ENCODE measurements around the gene TMEM72.
A peak's percentile ranks its signal among the peaks of the same experiment; 100 is the strongest.

TMEM72 gene

DNA sequence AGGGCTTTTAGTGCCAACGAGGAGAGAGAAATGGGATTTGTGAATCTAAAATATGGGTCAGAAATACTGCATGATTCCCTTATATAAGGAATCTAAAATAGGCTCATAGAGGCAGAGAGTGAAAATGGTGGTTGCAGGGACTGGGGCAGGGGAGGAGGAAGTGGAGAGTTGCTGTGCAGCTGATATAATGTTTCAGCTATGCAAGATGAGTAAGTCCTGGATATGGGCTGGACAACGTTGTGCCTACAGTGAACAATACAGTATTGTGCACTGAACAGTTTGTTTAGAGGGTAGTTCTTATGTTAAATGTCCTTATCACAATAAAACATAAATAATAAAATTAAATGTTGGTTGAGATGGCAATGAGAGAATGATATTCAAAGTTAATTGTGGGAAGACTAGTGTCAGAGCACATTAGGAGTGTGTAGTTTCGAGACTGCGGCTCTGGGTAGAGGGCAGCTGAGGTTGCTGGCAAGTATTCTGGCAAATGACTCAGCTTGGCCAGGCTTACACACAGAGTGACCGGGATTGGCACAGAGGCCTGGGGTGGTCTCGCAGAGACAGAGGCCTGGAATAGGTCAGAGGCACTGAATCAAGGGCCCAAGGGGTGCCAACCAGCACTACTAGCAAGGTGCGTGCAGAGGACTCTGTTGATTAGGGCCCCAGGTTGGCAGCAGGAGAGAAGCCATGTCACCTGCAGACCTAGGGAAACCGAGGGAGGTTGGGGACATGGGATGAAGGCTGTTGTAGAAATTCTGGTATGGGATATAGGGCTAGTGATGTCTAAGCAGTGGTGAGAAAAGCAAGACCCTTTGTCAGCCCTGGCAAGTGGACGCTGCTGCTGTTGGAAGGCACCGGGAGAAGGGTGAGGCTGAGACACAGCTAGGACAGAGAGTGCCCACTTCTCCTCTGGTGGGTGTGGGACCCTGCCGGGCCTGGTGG, 70.3 kb downstream of the TMEM72 start:
- in situ Hi-C loops (cut with HindIII; ENCODE audit: low sequenced_read_pairs): no loop called here
- peak; percentile 93 for DNase-seq (ENCODE audit: low read depth, low spot score)
- H3K4me3 ChIP-seq (ENCODE audit: low read depth, low read length): no peak overlapping the region
- TF ChIP-seq, protein P1, sequence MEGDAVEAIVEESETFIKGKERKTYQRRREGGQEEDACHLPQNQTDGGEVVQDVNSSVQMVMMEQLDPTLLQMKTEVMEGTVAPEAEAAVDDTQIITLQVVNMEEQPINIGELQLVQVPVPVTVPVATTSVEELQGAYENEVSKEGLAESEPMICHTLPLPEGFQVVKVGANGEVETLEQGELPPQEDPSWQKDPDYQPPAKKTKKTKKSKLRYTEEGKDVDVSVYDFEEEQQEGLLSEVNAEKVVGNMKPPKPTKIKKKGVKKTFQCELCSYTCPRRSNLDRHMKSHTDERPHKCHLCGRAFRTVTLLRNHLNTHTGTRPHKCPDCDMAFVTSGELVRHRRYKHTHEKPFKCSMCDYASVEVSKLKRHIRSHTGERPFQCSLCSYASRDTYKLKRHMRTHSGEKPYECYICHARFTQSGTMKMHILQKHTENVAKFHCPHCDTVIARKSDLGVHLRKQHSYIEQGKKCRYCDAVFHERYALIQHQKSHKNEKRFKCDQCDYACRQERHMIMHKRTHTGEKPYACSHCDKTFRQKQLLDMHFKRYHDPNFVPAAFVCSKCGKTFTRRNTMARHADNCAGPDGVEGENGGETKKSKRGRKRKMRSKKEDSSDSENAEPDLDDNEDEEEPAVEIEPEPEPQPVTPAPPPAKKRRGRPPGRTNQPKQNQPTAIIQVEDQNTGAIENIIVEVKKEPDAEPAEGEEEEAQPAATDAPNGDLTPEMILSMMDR (IDR thresholded peaks at IDR 0.05; ENCODE audit: low read depth, low read length): no peak

DNA sequence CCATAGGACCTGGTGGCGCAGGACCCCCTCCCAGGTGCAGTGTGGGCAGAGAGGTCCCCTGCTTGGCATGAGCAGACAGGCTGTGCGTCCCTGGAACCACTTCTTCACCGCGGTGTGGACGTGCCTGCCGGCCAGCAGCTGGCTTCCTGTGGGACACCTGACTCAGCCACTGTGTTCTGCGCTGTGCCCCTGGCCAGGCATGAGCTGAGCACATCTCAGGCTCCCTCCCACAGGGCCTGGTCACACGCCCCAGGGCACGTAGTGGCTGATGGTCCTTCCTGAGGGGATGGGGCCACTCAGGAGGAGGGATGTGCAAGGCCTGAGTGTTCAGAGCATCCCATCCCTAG, 71.0 kb downstream of the TMEM72 start:
- peak; percentile 55 for DNase-seq (ENCODE audit: low read depth, low spot score)
- in situ Hi-C loops (cut with HindIII; ENCODE audit: low sequenced_read_pairs): no loop called here
- no peak overlapping the region for H3K4me3 ChIP-seq (ENCODE audit: low read depth, low read length)
- TF ChIP-seq, protein P1 (IDR thresholded peaks at IDR 0.05; ENCODE audit: low read depth, low read length): no peak

DNA sequence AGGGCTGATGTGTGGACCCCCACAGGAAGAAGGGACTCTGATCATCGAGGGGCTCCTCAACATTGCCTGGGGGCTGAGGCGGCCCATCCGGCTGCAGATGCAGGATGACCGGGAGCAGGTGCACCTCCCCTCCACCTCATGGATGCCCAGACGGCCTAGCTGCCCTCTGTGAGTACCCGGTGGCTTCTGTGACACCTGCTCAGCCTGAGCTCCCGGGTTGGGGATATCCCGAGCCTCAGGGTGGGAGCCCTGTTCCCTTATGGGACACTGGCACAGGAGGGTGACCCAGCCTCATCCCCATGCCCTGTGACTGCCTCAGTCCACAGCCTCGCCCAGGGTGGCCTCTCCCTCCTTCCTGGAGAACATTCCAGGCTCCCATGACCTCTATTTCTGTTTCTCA, 71.4 kb downstream of the TMEM72 start:
- in situ Hi-C loops (cut with HindIII; ENCODE audit: low sequenced_read_pairs): no loop called here
- H3K4me3 ChIP-seq (ENCODE audit: low read depth, low read length): no peak overlapping the region
- no peak for DNase-seq (ENCODE audit: low read depth, low spot score)
- TF ChIP-seq, protein P1 (IDR thresholded peaks at IDR 0.05; ENCODE audit: low read depth, low read length): no peak

DNA sequence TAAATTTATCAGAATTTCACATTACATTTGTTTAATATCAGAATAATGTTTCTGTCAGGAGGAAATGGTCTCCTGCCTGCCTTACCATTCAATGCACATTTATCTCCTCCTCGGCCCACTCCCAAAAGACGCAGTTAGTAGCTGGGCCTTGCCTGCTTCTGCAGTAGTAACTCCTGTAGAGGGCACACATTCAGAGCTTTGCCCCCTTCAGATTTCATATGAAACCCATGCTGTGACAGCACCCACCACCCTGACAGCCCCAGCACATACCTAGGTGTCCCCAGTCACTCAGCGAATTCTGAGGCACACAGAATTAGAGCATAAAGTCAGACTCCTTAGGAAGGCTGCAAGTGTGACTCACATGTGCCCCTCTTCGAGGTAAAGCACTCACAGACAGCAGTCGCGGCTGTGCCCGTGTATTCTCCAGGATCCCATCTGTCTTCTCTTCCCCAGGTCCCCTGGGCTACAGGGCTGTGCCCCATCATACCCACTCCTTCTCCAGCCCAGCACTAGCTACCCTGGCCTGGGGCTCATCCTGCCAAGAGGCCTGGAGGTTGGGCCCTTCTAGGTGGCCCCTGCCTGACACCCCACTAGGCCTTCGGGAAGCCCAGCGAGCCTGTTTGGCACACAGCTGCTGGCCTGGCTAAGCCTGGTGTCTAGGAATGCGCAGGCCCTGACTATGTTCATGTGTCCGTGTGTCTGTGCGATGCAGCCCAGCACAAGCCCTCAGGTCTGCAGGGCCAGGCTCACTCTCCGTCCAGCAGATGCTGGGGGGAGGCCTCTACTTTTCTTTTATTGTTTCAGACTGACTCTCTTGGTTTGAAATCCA, 72.1 kb downstream of the TMEM72 start:
- in situ Hi-C loops (cut with HindIII; ENCODE audit: low sequenced_read_pairs): no loop called here
- TF ChIP-seq, protein P1 (IDR thresholded peaks at IDR 0.05; ENCODE audit: low read depth, low read length): no peak
- no peak overlapping the region for H3K4me3 ChIP-seq (ENCODE audit: low read depth, low read length)

DNA sequence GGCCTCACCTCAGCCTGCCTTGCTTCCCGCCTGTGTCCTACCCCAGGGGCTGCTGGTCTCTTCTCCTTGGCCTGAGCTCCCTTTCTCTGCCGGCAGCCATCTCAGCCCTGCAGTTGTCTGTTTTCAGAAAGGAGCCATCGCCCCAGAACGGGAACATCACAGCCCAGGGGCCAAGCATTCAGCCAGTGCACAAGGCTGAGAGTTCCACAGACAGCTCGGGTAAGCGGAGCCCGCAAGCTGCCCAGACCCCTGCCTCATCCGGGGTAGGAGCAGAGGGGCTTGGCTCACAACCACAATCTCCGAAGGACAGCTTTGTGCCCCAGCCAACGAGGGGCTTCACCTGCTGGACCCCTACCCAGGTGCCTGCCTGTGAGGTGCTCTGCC, 72.8 kb downstream of the TMEM72 start:
- DNase-seq (ENCODE audit: low read depth, low spot score): no peak
- TF ChIP-seq, protein P1 (IDR thresholded peaks at IDR 0.05; ENCODE audit: low read depth, low read length): no peak
- H3K4me3 ChIP-seq (ENCODE audit: low read depth, low read length): no peak overlapping the region
- in situ Hi-C loops (cut with HindIII; ENCODE audit: low sequenced_read_pairs): no loop called here

More for the DNA sequence above, 72.1 kb downstream of the TMEM72 start:
- DNase-seq (ENCODE audit: low read depth, low spot score): no peak

DNA sequence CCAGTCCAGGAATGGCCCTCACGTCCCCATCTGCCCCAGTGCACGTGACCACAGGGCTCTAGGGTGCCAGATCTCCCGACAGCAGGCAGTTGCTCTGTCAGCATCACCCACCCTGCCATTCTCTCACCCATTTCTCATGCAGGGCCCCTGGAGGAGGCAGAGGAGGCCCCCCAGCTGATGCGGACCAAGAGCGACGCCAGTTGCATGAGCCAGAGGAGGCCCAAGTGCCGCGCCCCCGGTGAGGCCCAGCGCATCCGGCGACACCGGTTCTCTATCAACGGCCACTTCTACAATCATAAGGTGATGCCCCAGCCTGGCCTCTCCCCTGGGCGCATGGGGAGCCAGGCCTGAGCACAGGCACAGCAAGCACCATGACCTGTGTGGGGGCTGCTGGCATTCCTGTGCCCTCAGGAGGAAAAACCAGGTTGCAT, 73.5 kb downstream of the TMEM72 start:
- DNase-seq (ENCODE audit: low read depth, low spot score): no peak
- H3K4me3 ChIP-seq (ENCODE audit: low read depth, low read length): no peak overlapping the region
- in situ Hi-C loops (cut with HindIII; ENCODE audit: low sequenced_read_pairs): no loop called here
- TF ChIP-seq, protein P1 (IDR thresholded peaks at IDR 0.05; ENCODE audit: low read depth, low read length): no peak
